Measurements from ENCODE around the gene ERBB3. TPM values are rescaled to one million over a fixed set of nuclear protein-coding genes. Genes with fewer than 3 reads are reported as not detected.

ERBB3 gene
- total RNA-seq, 5 donors from 2014 or later (not counting 1 experiment from before 2014, with no cell fraction given), result 0.93 to 24.0 (median 8.2) TPM

- POLR2A ChIA-PET, result interaction anchor here in 1 of 2 donors (0.6 to 0.7 kb wide), 2 partner anchors 32 to 406 kb away, joined by 3 to 7 read pairs; no protein-coding TSS in a partner anchor
These were observed 54.9 kb downstream of the ERBB3 start for GRCh38 chr12:56134897-56135296.

DNA sequence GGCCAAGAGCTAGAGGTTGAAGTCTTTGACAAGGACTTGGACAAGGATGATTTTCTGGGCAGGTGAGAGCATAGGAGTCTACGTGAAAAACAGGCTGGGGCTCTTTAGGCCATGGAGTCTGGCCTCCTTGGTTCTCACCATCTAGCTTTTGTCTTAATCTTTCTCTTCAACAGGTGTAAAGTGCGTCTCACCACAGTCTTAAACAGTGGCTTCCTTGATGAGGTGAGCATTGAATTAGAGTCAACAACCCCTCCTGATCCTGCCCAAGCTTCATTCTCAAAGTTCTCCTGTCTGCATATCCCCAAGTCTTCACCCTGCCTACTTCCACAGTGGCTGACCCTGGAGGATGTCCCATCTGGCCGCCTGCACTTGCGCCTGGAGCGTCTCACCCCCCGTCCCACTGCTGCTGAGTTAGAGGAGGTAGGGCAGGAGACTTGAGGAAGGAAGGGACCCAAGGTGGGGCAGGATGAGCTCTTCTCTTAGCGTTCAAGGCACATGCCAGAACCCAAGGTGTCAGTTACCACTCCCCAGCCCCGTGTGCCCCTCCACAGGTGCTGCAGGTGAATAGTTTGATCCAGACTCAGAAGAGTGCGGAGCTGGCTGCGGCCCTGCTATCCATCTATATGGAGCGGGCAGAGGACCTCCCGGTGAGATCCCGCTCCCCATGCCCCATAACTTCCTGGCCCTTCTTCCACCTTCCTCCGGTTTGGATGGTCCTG lies 58.0 kb downstream of the ERBB3 start:
- Histone ChIP-seq H3K4me3 (ENCODE audit: control insufficient read depth in 1 of 2, extremely low read depth in 1 of 2, low read length in 1 of 2) (peak overlapping the region in 1 of 2 donors; percentile 10), H3K27ac (ENCODE audit: low read length) (peak overlapping the region; percentile 5), H3K27me3 (replicated peaks in 1 of 2; ENCODE audit: control insufficient read depth in 2 of 2, extremely low read depth in 1 of 2, insufficient read depth in 2 of 2, low read length in 1 of 2) (no peaks in the 10 kb centered on the region), H3K4me1 (ENCODE audit: control insufficient read depth in 1 of 2, extremely low read depth in 1 of 2, insufficient read depth in 2 of 2, low read length in 2 of 2) (peaks cover 33 to 66% of the 10 kb centered on the region in 2 experiments), H3K36me3 (ENCODE audit: control insufficient read depth in 2 of 2, extremely low read depth in 1 of 2, insufficient read depth in 1 of 2, low read length in 1 of 2) (peaks cover 9 to 93% of the 10 kb centered on the region in 2 donors), H3K9me3 (no peaks in the 10 kb centered on the region)
- CTCF ChIA-PET, result interaction anchor here (0.8 to 4.2 kb wide), 4 partner anchors 11 to 84 kb away, joined by 3 to 16 read pairs (median 4); partner anchors contain the start of genes ESYT1 (in 1 of the 2) and RNF41 (in 1 of the 2)
- Mint-ChIP-seq H3K36me3 (peaks cover 69% of the 10 kb centered on the region), H3K4me1 (peaks cover 60 to 76% (median 73%) of the 10 kb centered on the region in 3 donors), H3K4me3 (peak overlapping the region in 1 of 3 donors; percentile 64), H3K9me3 (no peaks in the 10 kb centered on the region), H3K27ac (peak overlapping the region; percentile 90 to 92), H3K27me3 (no peaks in the 10 kb centered on the region)
- peak in 1 of 35 experiments; percentile 23 for DNase-seq
- ATAC-seq (replicated peaks in 1 of 4), result peak; percentile 44 to 55 (median 48)
- 0% methylated on average over 1 of the region's 14 CpGs for WGBS (ENCODE audit: insufficient coverage)
- POLR2A ChIA-PET, result interaction anchor here (0.5 to 0.7 kb wide), 3 partner anchors 20 to 1617 kb away, joined by 4 to 5 read pairs (median 5); partner anchors contain the start of gene ZC3H10 (in 1 of the 2)

More at GRCh38 chr12:56134897-56135296, 54.9 kb downstream of the ERBB3 start:
- no peak overlapping the region for H3K27ac Mint-ChIP-seq
- no peak overlapping the region for H3K4me3 Mint-ChIP-seq
- H3K27me3 ChIP-seq (replicated peaks in 1 of 2; ENCODE audit: control insufficient read depth in 2 of 2, extremely low read depth in 1 of 2, insufficient read depth in 2 of 2, low read length in 1 of 2), result no peaks in the 10 kb centered on the region
- H3K4me1 ChIP-seq (ENCODE audit: control insufficient read depth in 1 of 2, extremely low read depth in 1 of 2, insufficient read depth in 2 of 2, low read length in 2 of 2), result peaks cover 43 to 75% of the 10 kb centered on the region in 2 experiments
- no peaks in the 10 kb centered on the region for H3K9me3 ChIP-seq
- H3K36me3 ChIP-seq (ENCODE audit: control insufficient read depth in 2 of 2, extremely low read depth in 1 of 2, insufficient read depth in 1 of 2, low read length in 1 of 2), result peaks cover 17 to 94% of the 10 kb centered on the region in 2 donors
- H3K4me1 Mint-ChIP-seq, result peaks cover 65 to 78% (median 78%) of the 10 kb centered on the region in 3 donors
- no peaks in the 10 kb centered on the region for H3K27me3 Mint-ChIP-seq
- CTCF ChIA-PET, result no interaction called here
- peaks cover 74% of the 10 kb centered on the region for H3K36me3 Mint-ChIP-seq
- H3K4me3 ChIP-seq (ENCODE audit: control insufficient read depth in 1 of 2, extremely low read depth in 1 of 2, low read length in 1 of 2), result no peak overlapping the region
- H3K9me3 Mint-ChIP-seq, result no peaks in the 10 kb centered on the region
- no peak overlapping the region for H3K27ac ChIP-seq (ENCODE audit: low read length)
- ATAC-seq (replicated peaks in 1 of 4), result no peak
- DNase-seq, result no peak
- 90% methylated on average over 2 of the region's 6 CpGs for WGBS (ENCODE audit: insufficient coverage)

GRCh38 chr12:56141946-56142784 lies 62.2 kb downstream of the ERBB3 start:
- peaks cover 15 to 80% of the 10 kb centered on the region in 2 donors for H3K36me3 ChIP-seq (ENCODE audit: control insufficient read depth in 2 of 2, extremely low read depth in 1 of 2, insufficient read depth in 1 of 2, low read length in 1 of 2)

GRCh38 chr12:56143217-56143616 lies 63.3 kb downstream of the ERBB3 start:
- Mint-ChIP-seq H3K4me1 (peaks cover 47 to 54% (median 52%) of the 10 kb centered on the region in 3 donors), H3K27ac (peak overlapping the region; percentile 83 to 85), H3K36me3 (peaks cover 55% of the 10 kb centered on the region), H3K4me3 (no peak overlapping the region), H3K9me3 (no peaks in the 10 kb centered on the region), H3K27me3 (no peaks in the 10 kb centered on the region)
- H3K4me3 ChIP-seq (ENCODE audit: control insufficient read depth in 1 of 2, extremely low read depth in 1 of 2, low read length in 1 of 2), result no peak overlapping the region
- no peaks in the 10 kb centered on the region for H3K9me3 ChIP-seq
- H3K36me3 ChIP-seq (ENCODE audit: control insufficient read depth in 2 of 2, extremely low read depth in 1 of 2, insufficient read depth in 1 of 2, low read length in 1 of 2), result peaks cover 13 to 70% of the 10 kb centered on the region in 2 donors
- DNase-seq (peak in 1 of 35 experiments; percentile 18), ATAC-seq (replicated peaks in 1 of 4) (peak in 3 of 4 experiments; percentile 73 to 79 (median 77))
- WGBS (ENCODE audit: insufficient coverage), result 60% methylated on average over 1 of the region's 4 CpGs
- peaks cover 17 to 40% of the 10 kb centered on the region in 2 experiments for H3K4me1 ChIP-seq (ENCODE audit: control insufficient read depth in 1 of 2, extremely low read depth in 1 of 2, insufficient read depth in 2 of 2, low read length in 2 of 2)
- peak overlapping the region; percentile 39 for H3K27ac ChIP-seq (ENCODE audit: low read length)
- CTCF ChIA-PET, result interaction anchor here in 1 of 2 donors (0.5 kb wide), 1 partner anchor 200 kb away, joined by 4 read pairs; no protein-coding TSS in a partner anchor
- POLR2A ChIA-PET, result interaction anchor here (0.6 to 2.2 kb wide), 2 partner anchors 15 to 114 kb away, joined by 3 to 7 read pairs; partner anchors contain the start of gene ESYT1 (in 1 of the 2)
- no peaks in the 10 kb centered on the region for H3K27me3 ChIP-seq (replicated peaks in 1 of 2; ENCODE audit: control insufficient read depth in 2 of 2, extremely low read depth in 1 of 2, insufficient read depth in 2 of 2, low read length in 1 of 2)

More at GRCh38 chr12:56141946-56142784, 62.2 kb downstream of the ERBB3 start:
- H3K4me3 ChIP-seq (ENCODE audit: control insufficient read depth in 1 of 2, extremely low read depth in 1 of 2, low read length in 1 of 2), result no peak overlapping the region
- Mint-ChIP-seq H3K27ac (peak overlapping the region; percentile 83 to 85), H3K27me3 (no peaks in the 10 kb centered on the region), H3K36me3 (peaks cover 63% of the 10 kb centered on the region), H3K9me3 (no peaks in the 10 kb centered on the region), H3K4me1 (peaks cover 57 to 65% (median 62%) of the 10 kb centered on the region in 3 donors), H3K4me3 (no peak overlapping the region)
- peak overlapping the region; percentile 15 for H3K27ac ChIP-seq (ENCODE audit: low read length)
- POLR2A ChIA-PET, result interaction anchor here in 1 of 2 donors (0.6 kb wide), 2 partner anchors 319 to 336 kb away, joined by 3 read pairs; no protein-coding TSS in a partner anchor
- ATAC-seq (replicated peaks in 1 of 4) (no peak), DNase-seq (no peak)
- no peaks in the 10 kb centered on the region for H3K27me3 ChIP-seq (replicated peaks in 1 of 2; ENCODE audit: control insufficient read depth in 2 of 2, extremely low read depth in 1 of 2, insufficient read depth in 2 of 2, low read length in 1 of 2)
- H3K4me1 ChIP-seq (ENCODE audit: control insufficient read depth in 1 of 2, extremely low read depth in 1 of 2, insufficient read depth in 2 of 2, low read length in 2 of 2), result peaks cover 27 to 51% of the 10 kb centered on the region in 2 experiments
- no peaks in the 10 kb centered on the region for H3K9me3 ChIP-seq
- CTCF ChIA-PET, result interaction anchor here in 1 of 2 donors (0.6 to 1.2 kb wide), 2 partner anchors 9 to 114 kb away, joined by 3 read pairs; no protein-coding TSS in a partner anchor
- 96% methylated on average over 8 of the region's 19 CpGs for WGBS (ENCODE audit: insufficient coverage)

- Mint-ChIP-seq H3K4me1 (peaks cover 40 to 48% (median 45%) of the 10 kb centered on the region in 3 donors), H3K9me3 (no peaks in the 10 kb centered on the region), H3K27ac (peak overlapping the region; percentile 83 to 85), H3K27me3 (no peaks in the 10 kb centered on the region), H3K4me3 (no peak overlapping the region), H3K36me3 (peaks cover 49% of the 10 kb centered on the region)
- DNase-seq, result no peak
- Histone ChIP-seq H3K4me1 (ENCODE audit: control insufficient read depth in 1 of 2, extremely low read depth in 1 of 2, insufficient read depth in 2 of 2, low read length in 2 of 2) (peaks cover 11 to 34% of the 10 kb centered on the region in 2 experiments), H3K9me3 (no peaks in the 10 kb centered on the region), H3K27ac (ENCODE audit: low read length) (no peak overlapping the region), H3K36me3 (ENCODE audit: control insufficient read depth in 2 of 2, extremely low read depth in 1 of 2, insufficient read depth in 1 of 2, low read length in 1 of 2) (peaks cover 13 to 63% of the 10 kb centered on the region in 2 donors), H3K27me3 (replicated peaks in 1 of 2; ENCODE audit: control insufficient read depth in 2 of 2, extremely low read depth in 1 of 2, insufficient read depth in 2 of 2, low read length in 1 of 2) (no peaks in the 10 kb centered on the region), H3K4me3 (ENCODE audit: control insufficient read depth in 1 of 2, extremely low read depth in 1 of 2, low read length in 1 of 2) (no peak overlapping the region)
- ATAC-seq (replicated peaks in 1 of 4), result no peak
- CTCF ChIA-PET, result no interaction called here
- POLR2A ChIA-PET, result interaction anchor here (0.8 to 2.2 kb wide), 2 partner anchors 8 to 16 kb away, joined by 4 to 7 read pairs; partner anchors contain the start of gene ESYT1 (in 1 of the 2)
- WGBS (ENCODE audit: insufficient coverage), result 93% methylated on average over 5 of the region's 8 CpGs
These were observed 63.9 kb downstream of the ERBB3 start for GRCh38 chr12:56143870-56144269.

Data from T-cell (primary cell).